SK-N-SH treated with all-trans-retinoic acid at 6 μM for 48 hours (cell line): ENCODE measurements around the gene PLXDC2.

Experiments used
- ATAC-seq: fragments of 200-7000 bp; cut with Tn5 transposase; 3 replicates; pipeline ENCODE4 v1.9.1; 2020; ENCODE audit warnings: mild to moderate bottlenecking, moderate library complexity
- ARNTL ChIP-seq: fragments of 450-650 bp; formaldehyde crosslinking; IDR thresholded peaks from 2 replicates; pipeline ENCODE4 v1.5.0; 2020; ENCODE audit warnings: low read depth, mild to moderate bottlenecking, moderate library complexity, borderline replicate concordance
- BACH2 ChIP-seq: fragments of 250-450 bp; sonication (Bioruptor Pico); IDR thresholded peaks from 2 replicates; pipeline ENCODE4 v1.9.0; 2021; ENCODE audit warnings: mild to moderate bottlenecking, borderline replicate concordance
- CSDC2 ChIP-seq: fragments of 250-450 bp; sonication (Bioruptor Pico); IDR thresholded peaks from 2 replicates; pipeline ENCODE4 v1.5.0; 2020; ENCODE audit warnings: mild to moderate bottlenecking, moderate library complexity
- ESRRG ChIP-seq: fragments of 250-450 bp; sonication (Bioruptor Pico); IDR thresholded peaks from 2 replicates; pipeline ENCODE4 v1.6.1; 2021; ENCODE audit warnings: mild to moderate bottlenecking
- ISL1 ChIP-seq: fragments of 250-450 bp; sonication (Bioruptor Pico); IDR thresholded peaks from 2 replicates; pipeline ENCODE4 v2.1.2; 2022; ENCODE audit warnings: mild to moderate bottlenecking, moderate library complexity
- OSR1 ChIP-seq: fragments of 250-450 bp; sonication (Bioruptor Pico); IDR thresholded peaks from 2 replicates; pipeline ENCODE4 v1.8.0; 2022; ENCODE audit warnings: moderate library complexity, mild to moderate bottlenecking, inconsistent platforms
- PPARA ChIP-seq: fragments of 250-450 bp; sonication (Bioruptor Pico); IDR thresholded peaks from 2 replicates; pipeline ENCODE4 v1.5.0; 2020; ENCODE audit warnings: mild to moderate bottlenecking, borderline replicate concordance
- SNAI2 ChIP-seq: fragments of 250-450 bp; sonication (Bioruptor Pico); IDR thresholded peaks from 2 replicates; pipeline ENCODE4 v1.5.0; 2020; ENCODE audit warnings: mild to moderate bottlenecking, moderate library complexity
- TCF4 ChIP-seq: fragments of 250-450 bp; sonication (Bioruptor Pico); IDR thresholded peaks from 2 replicates; pipeline ENCODE4 v1.8.0; 2021; ENCODE audit warnings: mild to moderate bottlenecking, moderate library complexity, borderline replicate concordance
- TOX ChIP-seq: fragments of 250-450 bp; sonication (Bioruptor Pico); IDR thresholded peaks from 2 replicates; pipeline ENCODE4 v1.8.0; 2021; ENCODE audit warnings: mild to moderate bottlenecking, moderate library complexity, borderline replicate concordance
- ZC3H10 ChIP-seq: fragments of 250-450 bp; sonication (Bioruptor Pico); IDR thresholded peaks from 2 replicates; pipeline ENCODE4 v1.5.1; 2021; ENCODE audit warnings: mild to moderate bottlenecking, moderate library complexity
- ZFP3 ChIP-seq: fragments of 250-450 bp; sonication (Bioruptor Pico); IDR thresholded peaks from 2 replicates; pipeline ENCODE4 v1.5.0; 2020; ENCODE audit warnings: mild to moderate bottlenecking, moderate library complexity
- ZNF565 ChIP-seq: fragments of 450-650 bp; formaldehyde crosslinking; conservative IDR thresholded peaks from 2 replicates; pipeline ENCODE4 v1.5.0; 2020; ENCODE audit warnings: low read depth, mild to moderate bottlenecking, moderate library complexity
- ZNF8 ChIP-seq: fragments of 450-650 bp; formaldehyde crosslinking; IDR thresholded peaks from 2 replicates; pipeline ENCODE4 v1.5.0; 2020; ENCODE audit warnings: mild to moderate bottlenecking, moderate library complexity
- TF ChIP-seq, protein P1 (sequence below): fragments of 250-450 bp; sonication (Bioruptor Pico); IDR thresholded peaks from 2 replicates; pipeline ENCODE4 v1.8.0; 2021; ENCODE audit warnings: low read depth, mild to moderate bottlenecking, moderate library complexity, borderline replicate concordance
- TF ChIP-seq, protein P2 (sequence below): fragments of 250-450 bp; sonication (Bioruptor Pico); IDR thresholded peaks from 2 replicates; pipeline ENCODE4 v1.8.0; 2020; ENCODE audit warnings: mild to moderate bottlenecking, moderate library complexity, borderline replicate concordance
- TF ChIP-seq, protein P3 (sequence below): fragments of 250-450 bp; sonication (Bioruptor Pico); IDR thresholded peaks from 2 replicates; pipeline ENCODE4 v1.5.0; 2020; ENCODE audit warnings: mild to moderate bottlenecking, moderate library complexity
- TF ChIP-seq, protein P4 (sequence below): fragments of 250-450 bp; sonication (Bioruptor Pico); IDR thresholded peaks from 2 replicates; pipeline ENCODE4 v1.5.1; 2020; ENCODE audit warnings: low read depth, mild to moderate bottlenecking, moderate library complexity

PLXDC2 gene

DNA sequence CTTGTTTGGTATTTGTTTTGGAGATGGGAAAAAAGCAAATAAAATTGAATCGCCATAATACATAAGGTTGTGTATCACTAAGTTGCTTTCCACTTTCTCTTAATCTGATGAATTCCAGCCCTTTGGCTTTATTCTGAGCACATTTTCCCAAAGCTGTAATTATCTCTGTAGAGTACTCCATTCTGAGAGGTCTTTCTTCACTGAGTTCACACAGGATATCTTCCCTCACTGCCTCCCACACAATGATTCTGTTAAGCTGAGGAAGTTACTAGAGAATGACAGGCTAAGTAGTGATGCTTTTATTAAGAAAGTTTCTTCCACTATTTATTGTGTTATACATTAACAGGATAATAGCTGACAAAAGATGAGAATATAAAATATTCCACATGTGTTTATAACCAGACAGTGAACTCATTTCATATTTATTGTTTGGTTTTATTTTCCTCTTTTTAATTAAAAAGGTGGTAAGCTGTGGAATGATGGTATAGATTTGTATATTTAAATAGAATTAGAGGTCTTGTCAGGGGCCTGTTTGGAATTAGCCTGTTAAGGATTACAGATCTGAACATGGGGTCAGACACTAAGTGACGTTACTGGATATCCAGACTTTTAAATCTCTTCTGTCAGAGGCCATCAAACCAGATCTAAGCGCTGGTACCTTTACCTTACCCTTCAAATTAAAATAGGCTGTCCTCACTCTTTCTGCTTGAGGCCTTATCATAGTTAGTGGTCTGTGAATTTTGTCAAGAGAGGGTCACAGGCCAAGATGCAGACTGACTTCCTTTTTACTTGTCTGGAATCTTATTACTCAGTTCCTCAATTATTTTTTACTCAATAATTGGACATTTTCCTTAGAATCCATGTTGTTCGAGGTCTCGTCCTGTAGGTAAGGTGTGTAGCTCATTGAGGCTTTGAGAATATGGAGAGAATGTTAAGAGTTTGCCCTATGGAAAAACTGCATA, 8.4 kb downstream of the PLXDC2 start:
- no peak for ATAC-seq

DNA sequence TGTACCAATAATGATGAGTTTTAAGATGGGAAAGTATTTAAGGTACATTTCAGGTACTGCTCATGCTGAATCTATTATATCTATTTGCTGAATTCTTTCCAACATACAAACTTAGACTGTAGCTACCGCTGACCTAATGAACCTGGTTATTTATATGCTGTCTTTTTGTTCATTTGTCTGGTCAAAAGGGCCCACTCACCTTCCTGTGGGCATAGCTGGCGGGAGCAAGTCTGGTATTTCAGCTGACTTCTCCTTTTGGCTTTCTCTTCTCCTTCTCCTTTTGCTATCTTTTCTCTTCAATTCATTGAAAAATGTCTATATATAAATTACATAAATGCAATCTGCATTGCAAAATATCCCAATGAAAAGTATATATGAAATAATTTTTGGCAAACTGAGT, 9.5 kb downstream of the PLXDC2 start:
- no peak for ATAC-seq
- no peak for TF ChIP-seq ARNTL (CRISPR knock-in tag)
- no peak for TF ChIP-seq ZC3H10 (CRISPR knock-in tag)
- TF ChIP-seq OSR1 (CRISPR knock-in tag), result no peak
- TF ChIP-seq, protein P1, sequence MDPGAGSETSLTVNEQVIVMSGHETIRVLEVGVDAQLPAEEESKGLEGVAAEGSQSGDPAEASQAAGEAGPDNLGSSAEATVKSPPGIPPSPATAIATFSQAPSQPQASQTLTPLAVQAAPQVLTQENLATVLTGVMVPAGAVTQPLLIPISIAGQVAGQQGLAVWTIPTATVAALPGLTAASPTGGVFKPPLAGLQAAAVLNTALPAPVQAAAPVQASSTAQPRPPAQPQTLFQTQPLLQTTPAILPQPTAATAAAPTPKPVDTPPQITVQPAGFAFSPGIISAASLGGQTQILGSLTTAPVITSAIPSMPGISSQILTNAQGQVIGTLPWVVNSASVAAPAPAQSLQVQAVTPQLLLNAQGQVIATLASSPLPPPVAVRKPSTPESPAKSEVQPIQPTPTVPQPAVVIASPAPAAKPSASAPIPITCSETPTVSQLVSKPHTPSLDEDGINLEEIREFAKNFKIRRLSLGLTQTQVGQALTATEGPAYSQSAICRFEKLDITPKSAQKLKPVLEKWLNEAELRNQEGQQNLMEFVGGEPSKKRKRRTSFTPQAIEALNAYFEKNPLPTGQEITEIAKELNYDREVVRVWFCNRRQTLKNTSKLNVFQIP, result no peak
- TF ChIP-seq SNAI2 (CRISPR knock-in tag), result no peak
- TF ChIP-seq, protein P2, sequence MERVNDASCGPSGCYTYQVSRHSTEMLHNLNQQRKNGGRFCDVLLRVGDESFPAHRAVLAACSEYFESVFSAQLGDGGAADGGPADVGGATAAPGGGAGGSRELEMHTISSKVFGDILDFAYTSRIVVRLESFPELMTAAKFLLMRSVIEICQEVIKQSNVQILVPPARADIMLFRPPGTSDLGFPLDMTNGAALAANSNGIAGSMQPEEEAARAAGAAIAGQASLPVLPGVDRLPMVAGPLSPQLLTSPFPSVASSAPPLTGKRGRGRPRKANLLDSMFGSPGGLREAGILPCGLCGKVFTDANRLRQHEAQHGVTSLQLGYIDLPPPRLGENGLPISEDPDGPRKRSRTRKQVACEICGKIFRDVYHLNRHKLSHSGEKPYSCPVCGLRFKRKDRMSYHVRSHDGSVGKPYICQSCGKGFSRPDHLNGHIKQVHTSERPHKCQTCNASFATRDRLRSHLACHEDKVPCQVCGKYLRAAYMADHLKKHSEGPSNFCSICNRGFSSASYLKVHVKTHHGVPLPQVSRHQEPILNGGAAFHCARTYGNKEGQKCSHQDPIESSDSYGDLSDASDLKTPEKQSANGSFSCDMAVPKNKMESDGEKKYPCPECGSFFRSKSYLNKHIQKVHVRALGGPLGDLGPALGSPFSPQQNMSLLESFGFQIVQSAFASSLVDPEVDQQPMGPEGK (CRISPR knock-in tag), result no peak
- TF ChIP-seq, protein P3, sequence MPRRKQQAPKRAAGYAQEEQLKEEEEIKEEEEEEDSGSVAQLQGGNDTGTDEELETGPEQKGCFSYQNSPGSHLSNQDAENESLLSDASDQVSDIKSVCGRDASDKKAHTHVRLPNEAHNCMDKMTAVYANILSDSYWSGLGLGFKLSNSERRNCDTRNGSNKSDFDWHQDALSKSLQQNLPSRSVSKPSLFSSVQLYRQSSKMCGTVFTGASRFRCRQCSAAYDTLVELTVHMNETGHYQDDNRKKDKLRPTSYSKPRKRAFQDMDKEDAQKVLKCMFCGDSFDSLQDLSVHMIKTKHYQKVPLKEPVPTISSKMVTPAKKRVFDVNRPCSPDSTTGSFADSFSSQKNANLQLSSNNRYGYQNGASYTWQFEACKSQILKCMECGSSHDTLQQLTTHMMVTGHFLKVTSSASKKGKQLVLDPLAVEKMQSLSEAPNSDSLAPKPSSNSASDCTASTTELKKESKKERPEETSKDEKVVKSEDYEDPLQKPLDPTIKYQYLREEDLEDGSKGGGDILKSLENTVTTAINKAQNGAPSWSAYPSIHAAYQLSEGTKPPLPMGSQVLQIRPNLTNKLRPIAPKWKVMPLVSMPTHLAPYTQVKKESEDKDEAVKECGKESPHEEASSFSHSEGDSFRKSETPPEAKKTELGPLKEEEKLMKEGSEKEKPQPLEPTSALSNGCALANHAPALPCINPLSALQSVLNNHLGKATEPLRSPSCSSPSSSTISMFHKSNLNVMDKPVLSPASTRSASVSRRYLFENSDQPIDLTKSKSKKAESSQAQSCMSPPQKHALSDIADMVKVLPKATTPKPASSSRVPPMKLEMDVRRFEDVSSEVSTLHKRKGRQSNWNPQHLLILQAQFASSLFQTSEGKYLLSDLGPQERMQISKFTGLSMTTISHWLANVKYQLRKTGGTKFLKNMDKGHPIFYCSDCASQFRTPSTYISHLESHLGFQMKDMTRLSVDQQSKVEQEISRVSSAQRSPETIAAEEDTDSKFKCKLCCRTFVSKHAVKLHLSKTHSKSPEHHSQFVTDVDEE, result no peak
- no peak for TF ChIP-seq TCF4 (CRISPR knock-in tag)
- TF ChIP-seq ISL1, result no peak
- no peak for TF ChIP-seq PPARA (CRISPR knock-in tag)
- TF ChIP-seq ESRRG (CRISPR knock-in tag), result no peak
- TF ChIP-seq TOX (CRISPR knock-in tag), result no peak
- no peak for TF ChIP-seq ZFP3 (CRISPR knock-in tag)
- TF ChIP-seq, protein P4, sequence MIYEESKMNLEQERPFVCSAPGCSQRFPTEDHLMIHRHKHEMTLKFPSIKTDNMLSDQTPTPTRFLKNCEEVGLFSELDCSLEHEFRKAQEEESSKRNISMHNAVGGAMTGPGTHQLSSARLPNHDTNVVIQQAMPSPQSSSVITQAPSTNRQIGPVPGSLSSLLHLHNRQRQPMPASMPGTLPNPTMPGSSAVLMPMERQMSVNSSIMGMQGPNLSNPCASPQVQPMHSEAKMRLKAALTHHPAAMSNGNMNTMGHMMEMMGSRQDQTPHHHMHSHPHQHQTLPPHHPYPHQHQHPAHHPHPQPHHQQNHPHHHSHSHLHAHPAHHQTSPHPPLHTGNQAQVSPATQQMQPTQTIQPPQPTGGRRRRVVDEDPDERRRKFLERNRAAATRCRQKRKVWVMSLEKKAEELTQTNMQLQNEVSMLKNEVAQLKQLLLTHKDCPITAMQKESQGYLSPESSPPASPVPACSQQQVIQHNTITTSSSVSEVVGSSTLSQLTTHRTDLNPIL (CRISPR knock-in tag), result no peak
- TF ChIP-seq BACH2 (CRISPR knock-in tag), result no peak
- TF ChIP-seq ZNF8 (CRISPR knock-in tag), result no peak
- TF ChIP-seq ZNF565 (CRISPR knock-in tag), result no peak

More for the DNA sequence above, 8.4 kb downstream of the PLXDC2 start:
- TF ChIP-seq, protein P3, result no peak
- TF ChIP-seq OSR1 (CRISPR knock-in tag), result no peak
- TF ChIP-seq CSDC2 (CRISPR knock-in tag), result no peak
- TF ChIP-seq ZNF8 (CRISPR knock-in tag), result no peak
- no peak for TF ChIP-seq ZNF565 (CRISPR knock-in tag)
- TF ChIP-seq, protein P1, result no peak
- TF ChIP-seq, protein P2 (CRISPR knock-in tag), result no peak
